Measurements from ENCODE around the gene ABHD14A.

DNA sequence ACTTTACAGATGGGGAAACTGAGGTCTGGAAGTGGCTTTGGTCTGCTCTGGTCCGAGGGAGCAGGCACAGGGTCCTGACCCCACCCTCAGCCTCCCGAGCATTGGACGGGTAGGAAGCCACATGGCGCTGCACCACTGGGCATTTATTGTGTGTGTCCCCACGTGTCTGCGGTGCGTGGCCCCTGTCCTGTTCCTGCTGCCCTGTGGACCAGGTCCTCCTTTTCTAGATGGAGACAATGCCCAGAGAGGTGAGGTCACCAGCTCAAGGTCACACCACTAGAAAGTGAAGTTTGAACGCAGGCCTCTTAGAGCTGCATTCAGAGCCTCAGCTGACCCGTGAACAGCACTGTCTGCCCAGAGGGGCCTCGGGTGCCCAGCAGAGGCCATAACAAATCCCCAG is 54.7 kb downstream of the ABHD14A start:
- TF ChIP-seq, protein P1, sequence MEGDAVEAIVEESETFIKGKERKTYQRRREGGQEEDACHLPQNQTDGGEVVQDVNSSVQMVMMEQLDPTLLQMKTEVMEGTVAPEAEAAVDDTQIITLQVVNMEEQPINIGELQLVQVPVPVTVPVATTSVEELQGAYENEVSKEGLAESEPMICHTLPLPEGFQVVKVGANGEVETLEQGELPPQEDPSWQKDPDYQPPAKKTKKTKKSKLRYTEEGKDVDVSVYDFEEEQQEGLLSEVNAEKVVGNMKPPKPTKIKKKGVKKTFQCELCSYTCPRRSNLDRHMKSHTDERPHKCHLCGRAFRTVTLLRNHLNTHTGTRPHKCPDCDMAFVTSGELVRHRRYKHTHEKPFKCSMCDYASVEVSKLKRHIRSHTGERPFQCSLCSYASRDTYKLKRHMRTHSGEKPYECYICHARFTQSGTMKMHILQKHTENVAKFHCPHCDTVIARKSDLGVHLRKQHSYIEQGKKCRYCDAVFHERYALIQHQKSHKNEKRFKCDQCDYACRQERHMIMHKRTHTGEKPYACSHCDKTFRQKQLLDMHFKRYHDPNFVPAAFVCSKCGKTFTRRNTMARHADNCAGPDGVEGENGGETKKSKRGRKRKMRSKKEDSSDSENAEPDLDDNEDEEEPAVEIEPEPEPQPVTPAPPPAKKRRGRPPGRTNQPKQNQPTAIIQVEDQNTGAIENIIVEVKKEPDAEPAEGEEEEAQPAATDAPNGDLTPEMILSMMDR (conservative IDR thresholded peaks at IDR 0.05 in 1 of 2, IDR thresholded peaks at IDR 0.05 in 1 of 2; ENCODE audit: low read depth in 1 of 2, low read length in 2 of 2) = no peak
- TF ChIP-seq EZH2 (IDR thresholded peaks at IDR 0.05; ENCODE audit: low read length, missing control alignments) = no peak

All from fibroblast of lung (primary cell).